ENCODE measurements around the gene TCF23.

TCF23 gene

GRCh38 chr2:27152102-27152795, 3.4 kb downstream of the TCF23 start:
- Histone ChIP-seq H3K27me3 (ENCODE audit: control insufficient read depth in 5 of 5, insufficient read depth in 4 of 5, low read length in 5 of 5) (peaks cover 0 to 5% (median 0%) of the 10 kb centered on the region in 5 donors), H3K4me1 (ENCODE audit: control insufficient read depth in 5 of 5, insufficient read depth in 5 of 5, low read length in 5 of 5) (peaks cover 0 to 11% (median 6%) of the 10 kb centered on the region in 5 donors), H3K9ac (ENCODE audit: low read length in 5 of 5) (no peak overlapping the region), H3K4me3 (ENCODE audit: low read depth in 1 of 5, low read length in 5 of 5) (no peak overlapping the region), H3K36me3 (ENCODE audit: control insufficient read depth in 5 of 5, insufficient read depth in 5 of 5, low read length in 5 of 5) (no peaks in the 10 kb centered on the region), H3K9me3 (ENCODE audit: control insufficient read depth in 5 of 5, low read length in 5 of 5) (no peaks in the 10 kb centered on the region), H3K27ac (ENCODE audit: low read depth, low read length) (no peak overlapping the region)

- Histone ChIP-seq H3K27ac (ENCODE audit: low read depth, low read length) (no peak overlapping the region), H3K9me3 (ENCODE audit: control insufficient read depth in 5 of 5, low read length in 5 of 5) (no peaks in the 10 kb centered on the region), H3K9ac (ENCODE audit: low read length in 5 of 5) (no peak overlapping the region), H3K4me3 (ENCODE audit: low read depth in 1 of 5, low read length in 5 of 5) (no peak overlapping the region), H3K36me3 (ENCODE audit: control insufficient read depth in 5 of 5, insufficient read depth in 5 of 5, low read length in 5 of 5) (no peaks in the 10 kb centered on the region), H3K4me1 (ENCODE audit: control insufficient read depth in 5 of 5, insufficient read depth in 5 of 5, low read length in 5 of 5) (peaks cover 0 to 11% (median 6%) of the 10 kb centered on the region in 5 donors), H3K27me3 (ENCODE audit: control insufficient read depth in 5 of 5, insufficient read depth in 4 of 5, low read length in 5 of 5) (peaks cover 0 to 5% (median 0%) of the 10 kb centered on the region in 5 donors)
Measured at GRCh38 chr2:27152796-27153464, 4.1 kb downstream of the TCF23 start.

GRCh38 chr2:27154488-27154887, 5.7 kb downstream of the TCF23 start:
- peaks cover 0 to 4% (median 0%) of the 10 kb centered on the region in 5 donors for H3K27me3 ChIP-seq (ENCODE audit: control insufficient read depth in 5 of 5, insufficient read depth in 4 of 5, low read length in 5 of 5)
- peaks cover 0 to 2% (median 0%) of the 10 kb centered on the region in 5 donors for H3K4me1 ChIP-seq (ENCODE audit: control insufficient read depth in 5 of 5, insufficient read depth in 5 of 5, low read length in 5 of 5)
- no peak overlapping the region for H3K4me3 ChIP-seq (ENCODE audit: low read depth in 1 of 5, low read length in 5 of 5)
- H3K36me3 ChIP-seq (ENCODE audit: control insufficient read depth in 5 of 5, insufficient read depth in 5 of 5, low read length in 5 of 5) = no peaks in the 10 kb centered on the region
- H3K27ac ChIP-seq (ENCODE audit: low read depth, low read length) = no peak overlapping the region
- no peaks in the 10 kb centered on the region for H3K9me3 ChIP-seq (ENCODE audit: control insufficient read depth in 5 of 5, low read length in 5 of 5)
- no peak overlapping the region for H3K9ac ChIP-seq (ENCODE audit: low read length in 5 of 5)

- Histone ChIP-seq H3K27ac (ENCODE audit: low read depth, low read length) (no peak overlapping the region), H3K9ac (ENCODE audit: low read length in 5 of 5) (no peak overlapping the region), H3K4me3 (ENCODE audit: low read depth in 1 of 5, low read length in 5 of 5) (no peak overlapping the region), H3K9me3 (ENCODE audit: control insufficient read depth in 5 of 5, low read length in 5 of 5) (no peaks in the 10 kb centered on the region), H3K36me3 (ENCODE audit: control insufficient read depth in 5 of 5, insufficient read depth in 5 of 5, low read length in 5 of 5) (no peaks in the 10 kb centered on the region), H3K27me3 (ENCODE audit: control insufficient read depth in 5 of 5, insufficient read depth in 4 of 5, low read length in 5 of 5) (no peaks in the 10 kb centered on the region), H3K4me1 (ENCODE audit: control insufficient read depth in 5 of 5, insufficient read depth in 5 of 5, low read length in 5 of 5) (peaks cover 0 to 2% (median 0%) of the 10 kb centered on the region in 5 donors)
Measured at GRCh38 chr2:27155069-27155520, 6.3 kb downstream of the TCF23 start.

- H3K9ac ChIP-seq (ENCODE audit: low read length in 5 of 5) = no peak overlapping the region
- no peak overlapping the region for H3K4me3 ChIP-seq (ENCODE audit: low read depth in 1 of 5, low read length in 5 of 5)
- H3K4me1 ChIP-seq (ENCODE audit: control insufficient read depth in 5 of 5, insufficient read depth in 5 of 5, low read length in 5 of 5) = peaks cover 0 to 2% (median 0%) of the 10 kb centered on the region in 5 donors
- no peak overlapping the region for H3K27ac ChIP-seq (ENCODE audit: low read depth, low read length)
- no peaks in the 10 kb centered on the region for H3K27me3 ChIP-seq (ENCODE audit: control insufficient read depth in 5 of 5, insufficient read depth in 4 of 5, low read length in 5 of 5)
- no peaks in the 10 kb centered on the region for H3K9me3 ChIP-seq (ENCODE audit: control insufficient read depth in 5 of 5, low read length in 5 of 5)
- H3K36me3 ChIP-seq (ENCODE audit: control insufficient read depth in 5 of 5, insufficient read depth in 5 of 5, low read length in 5 of 5) = no peaks in the 10 kb centered on the region
Measured at GRCh38 chr2:27158468-27158867, 9.7 kb downstream of the TCF23 start.

- no peaks in the 10 kb centered on the region for H3K36me3 ChIP-seq (ENCODE audit: control insufficient read depth in 5 of 5, insufficient read depth in 5 of 5, low read length in 5 of 5)
- no peak overlapping the region for H3K27ac ChIP-seq (ENCODE audit: low read depth, low read length)
Measured at GRCh38 chr2:27159271-27159670, 10.5 kb downstream of the TCF23 start.

GRCh38 chr2:27160191-27160590, 11.4 kb downstream of the TCF23 start:
- H3K36me3 ChIP-seq (ENCODE audit: control insufficient read depth in 5 of 5, insufficient read depth in 5 of 5, low read length in 5 of 5) = no peaks in the 10 kb centered on the region
- H3K9me3 ChIP-seq (ENCODE audit: control insufficient read depth in 5 of 5, low read length in 5 of 5) = no peaks in the 10 kb centered on the region
- H3K4me1 ChIP-seq (ENCODE audit: control insufficient read depth in 5 of 5, insufficient read depth in 5 of 5, low read length in 5 of 5) = no peaks in the 10 kb centered on the region
- no peak overlapping the region for H3K4me3 ChIP-seq (ENCODE audit: low read depth in 1 of 5, low read length in 5 of 5)
- no peak overlapping the region for H3K9ac ChIP-seq (ENCODE audit: low read length in 5 of 5)
- no peaks in the 10 kb centered on the region for H3K27me3 ChIP-seq (ENCODE audit: control insufficient read depth in 5 of 5, insufficient read depth in 4 of 5, low read length in 5 of 5)
- no peak overlapping the region for H3K27ac ChIP-seq (ENCODE audit: low read depth, low read length)

More at GRCh38 chr2:27159271-27159670, 10.5 kb downstream of the TCF23 start:
- H3K4me3 ChIP-seq (ENCODE audit: low read depth in 1 of 5, low read length in 5 of 5) = no peak overlapping the region
- no peaks in the 10 kb centered on the region for H3K27me3 ChIP-seq (ENCODE audit: control insufficient read depth in 5 of 5, insufficient read depth in 4 of 5, low read length in 5 of 5)
- no peak overlapping the region for H3K9ac ChIP-seq (ENCODE audit: low read length in 5 of 5)
- no peaks in the 10 kb centered on the region for H3K9me3 ChIP-seq (ENCODE audit: control insufficient read depth in 5 of 5, low read length in 5 of 5)
- H3K4me1 ChIP-seq (ENCODE audit: control insufficient read depth in 5 of 5, insufficient read depth in 5 of 5, low read length in 5 of 5) = peaks cover 0 to 2% (median 0%) of the 10 kb centered on the region in 5 donors

- H3K4me3 ChIP-seq (ENCODE audit: low read depth in 1 of 5, low read length in 5 of 5) = no peak overlapping the region
- no peaks in the 10 kb centered on the region for H3K4me1 ChIP-seq (ENCODE audit: control insufficient read depth in 5 of 5, insufficient read depth in 5 of 5, low read length in 5 of 5)
- no peaks in the 10 kb centered on the region for H3K36me3 ChIP-seq (ENCODE audit: control insufficient read depth in 5 of 5, insufficient read depth in 5 of 5, low read length in 5 of 5)
- no peak overlapping the region for H3K9ac ChIP-seq (ENCODE audit: low read length in 5 of 5)
- H3K27me3 ChIP-seq (ENCODE audit: control insufficient read depth in 5 of 5, insufficient read depth in 4 of 5, low read length in 5 of 5) = no peaks in the 10 kb centered on the region
- no peaks in the 10 kb centered on the region for H3K9me3 ChIP-seq (ENCODE audit: control insufficient read depth in 5 of 5, low read length in 5 of 5)
- H3K27ac ChIP-seq (ENCODE audit: low read depth, low read length) = no peak overlapping the region
Measured at GRCh38 chr2:27162151-27163121, 13.6 kb downstream of the TCF23 start.

GRCh38 chr2:27164960-27165763, 16.4 kb downstream of the TCF23 start:
- H3K9ac ChIP-seq (ENCODE audit: low read length in 5 of 5) = no peak overlapping the region
- H3K4me3 ChIP-seq (ENCODE audit: low read depth in 1 of 5, low read length in 5 of 5) = no peak overlapping the region
- H3K4me1 ChIP-seq (ENCODE audit: control insufficient read depth in 5 of 5, insufficient read depth in 5 of 5, low read length in 5 of 5) = peaks cover 0 to 6% (median 3%) of the 10 kb centered on the region in 5 donors
- H3K36me3 ChIP-seq (ENCODE audit: control insufficient read depth in 5 of 5, insufficient read depth in 5 of 5, low read length in 5 of 5) = no peaks in the 10 kb centered on the region
- H3K27me3 ChIP-seq (ENCODE audit: control insufficient read depth in 5 of 5, insufficient read depth in 4 of 5, low read length in 5 of 5) = no peaks in the 10 kb centered on the region
- no peak overlapping the region for H3K27ac ChIP-seq (ENCODE audit: low read depth, low read length)
- H3K9me3 ChIP-seq (ENCODE audit: control insufficient read depth in 5 of 5, low read length in 5 of 5) = no peaks in the 10 kb centered on the region

Data from subcutaneous abdominal adipose tissue (tissue), 5 donors.